Loucy (cell line): ENCODE data around the gene PAPOLB.

ENCODE experiments used
- H2AFZ ChIP-seq: fragments of 200-600 bp; sonication (generic); 2 replicates; pipeline ENCODE4 v1.6.0; 2016; ENCODE audit warnings: antibody characterized with exemption, mild to moderate bottlenecking, low read length, moderate library complexity
- H3F3A ChIP-seq: fragments of 200-600 bp; 2 replicates; pipeline ENCODE4 v1.6.0; 2016; ENCODE audit warnings: antibody characterized with exemption, low read depth, mild to moderate bottlenecking
- H3K27me3 ChIP-seq: fragments of 200-600 bp; sonication (generic); 2 replicates; pipeline ENCODE4 v1.6.1; 2014; ENCODE audit warnings: low read length, mild to moderate bottlenecking; ENCODE audit not compliant: insufficient read depth, poor library complexity, severe bottlenecking
- H3K36me3 ChIP-seq: fragments of 200-600 bp; sonication (generic); 2 replicates; pipeline ENCODE4 v1.6.1; 2016; ENCODE audit warnings: low read length; ENCODE audit not compliant: insufficient read depth
- H3K4me1 ChIP-seq: fragments of 200-600 bp; sonication (generic); 2 replicates; pipeline ENCODE4 v1.5.1; 2014; ENCODE audit warnings: low read length, mild to moderate bottlenecking; ENCODE audit not compliant: insufficient read depth, poor library complexity, severe bottlenecking
- H3K4me2 ChIP-seq: fragments of 200-600 bp; sonication (generic); 2 replicates; pipeline ENCODE4 v1.6.0; 2014; ENCODE audit warnings: antibody characterized with exemption, low read length, low read depth, mild to moderate bottlenecking; ENCODE audit not compliant: poor library complexity, severe bottlenecking
- H3K4me3 ChIP-seq: fragments of 200-600 bp; sonication (generic); 2 replicates; pipeline ENCODE4 v1.5.1; 2014; ENCODE audit warnings: low read length, mild to moderate bottlenecking, mixed read lengths; ENCODE audit not compliant: poor library complexity, severe bottlenecking
- H3K79me2 ChIP-seq: fragments of 200-600 bp; sonication (generic); 2 replicates; pipeline ENCODE4 v1.6.1; 2014; ENCODE audit warnings: low read length; ENCODE audit not compliant: insufficient read depth
- H3K9ac ChIP-seq: fragments of 200-600 bp; sonication (generic); 2 replicates; pipeline ENCODE4 v1.6.0; 2014; ENCODE audit warnings: mild to moderate bottlenecking, low read depth, low read length, moderate library complexity; ENCODE audit not compliant: poor library complexity, severe bottlenecking
- H3K9me2 ChIP-seq: fragments of 200-600 bp; sonication (generic); replicated peaks from 2 replicates; pipeline ENCODE4 v1.6.1; 2016; ENCODE audit warnings: low read depth, low read length, mixed read lengths
- H3K9me3 ChIP-seq: fragments of 200-600 bp; sonication (generic); 2 replicates; pipeline ENCODE4 v1.6.1; 2014; ENCODE audit warnings: mild to moderate bottlenecking, antibody characterized with exemption, low read length, low read depth; ENCODE audit not compliant: insufficient read depth
- H4K20me1 ChIP-seq: fragments of 200-600 bp; sonication (generic); 2 replicates; pipeline ENCODE4 v1.6.0; 2014; ENCODE audit warnings: antibody characterized with exemption, low read length, mild to moderate bottlenecking; ENCODE audit not compliant: insufficient read depth, poor library complexity, severe bottlenecking
- EZH2phosphoT487 ChIP-seq: fragments of 200-600 bp; IDR thresholded peaks from 2 replicates; pipeline ENCODE4 v1.6.1; 2018; ENCODE audit warnings: antibody characterized with exemption, mild to moderate bottlenecking, moderate library complexity, borderline replicate concordance
- TF ChIP-seq, protein P1 (sequence below): fragments of 200-600 bp; sonication (generic); conservative IDR thresholded peaks from 2 replicates; pipeline ENCODE4 v1.5.1; 2014; ENCODE audit warnings: mild to moderate bottlenecking, antibody characterized with exemption, low read length

PAPOLB gene

DNA sequence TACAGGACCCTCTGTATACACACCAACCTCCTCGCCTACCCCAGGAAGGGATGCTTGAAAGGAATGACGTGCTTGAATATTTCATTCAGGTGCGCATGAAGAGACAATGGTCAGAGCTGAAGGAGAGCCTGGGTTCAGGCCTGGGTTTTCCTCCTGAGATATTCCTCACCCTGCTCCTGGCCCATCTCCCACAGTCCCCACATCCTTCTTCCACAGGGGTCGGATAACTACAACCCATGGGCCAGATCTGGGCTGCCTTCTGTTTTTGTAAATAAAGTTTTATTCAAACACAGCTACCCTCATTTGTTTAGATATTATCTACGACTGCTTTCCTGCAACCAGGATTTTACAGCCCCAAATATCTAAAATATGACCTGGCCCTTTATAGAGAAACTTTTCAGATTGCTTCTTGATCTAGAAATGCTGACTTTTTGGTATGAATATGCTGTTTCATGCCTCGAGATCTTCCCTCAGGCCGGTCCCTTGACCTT, 23.5 kb upstream of the PAPOLB start:
- Histone ChIP-seq H3F3A (no peaks in the 10 kb centered on the region), H3K9ac (no peak overlapping the region), H3K79me2 (no peaks in the 10 kb centered on the region), H3K4me2 (no peak overlapping the region), H3K36me3 (no peaks in the 10 kb centered on the region), H4K20me1 (no peaks in the 10 kb centered on the region), H3K9me2 (no peaks in the 10 kb centered on the region), H3K27me3 (no peaks in the 10 kb centered on the region), H3K4me1 (no peaks in the 10 kb centered on the region), H2AFZ (no peak overlapping the region), H3K9me3 (no peaks in the 10 kb centered on the region), H3K4me3 (no peak overlapping the region)
- TF ChIP-seq, protein P1, sequence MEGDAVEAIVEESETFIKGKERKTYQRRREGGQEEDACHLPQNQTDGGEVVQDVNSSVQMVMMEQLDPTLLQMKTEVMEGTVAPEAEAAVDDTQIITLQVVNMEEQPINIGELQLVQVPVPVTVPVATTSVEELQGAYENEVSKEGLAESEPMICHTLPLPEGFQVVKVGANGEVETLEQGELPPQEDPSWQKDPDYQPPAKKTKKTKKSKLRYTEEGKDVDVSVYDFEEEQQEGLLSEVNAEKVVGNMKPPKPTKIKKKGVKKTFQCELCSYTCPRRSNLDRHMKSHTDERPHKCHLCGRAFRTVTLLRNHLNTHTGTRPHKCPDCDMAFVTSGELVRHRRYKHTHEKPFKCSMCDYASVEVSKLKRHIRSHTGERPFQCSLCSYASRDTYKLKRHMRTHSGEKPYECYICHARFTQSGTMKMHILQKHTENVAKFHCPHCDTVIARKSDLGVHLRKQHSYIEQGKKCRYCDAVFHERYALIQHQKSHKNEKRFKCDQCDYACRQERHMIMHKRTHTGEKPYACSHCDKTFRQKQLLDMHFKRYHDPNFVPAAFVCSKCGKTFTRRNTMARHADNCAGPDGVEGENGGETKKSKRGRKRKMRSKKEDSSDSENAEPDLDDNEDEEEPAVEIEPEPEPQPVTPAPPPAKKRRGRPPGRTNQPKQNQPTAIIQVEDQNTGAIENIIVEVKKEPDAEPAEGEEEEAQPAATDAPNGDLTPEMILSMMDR: no peak

DNA sequence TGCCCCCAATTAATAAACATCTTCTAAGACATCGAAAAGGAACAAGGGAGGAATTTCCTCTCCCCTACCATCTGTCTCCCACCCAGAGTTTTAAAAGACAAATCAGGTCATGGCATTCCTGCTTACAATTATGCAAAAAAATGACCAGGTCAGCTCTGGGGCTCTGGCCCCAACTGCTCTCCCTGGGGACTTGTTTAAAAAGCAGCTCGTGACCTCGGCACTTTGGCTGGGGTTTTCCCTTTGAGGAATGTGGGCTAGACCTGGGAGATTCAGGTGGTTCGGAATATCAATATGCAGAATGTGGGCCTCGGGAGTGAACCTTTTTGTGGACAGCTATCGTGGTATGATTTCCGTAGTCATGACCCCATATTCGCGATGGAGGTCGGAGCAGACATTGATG, 22.3 kb upstream of the PAPOLB start:
- Histone ChIP-seq H2AFZ (no peak overlapping the region), H3K4me2 (no peak overlapping the region)

DNA sequence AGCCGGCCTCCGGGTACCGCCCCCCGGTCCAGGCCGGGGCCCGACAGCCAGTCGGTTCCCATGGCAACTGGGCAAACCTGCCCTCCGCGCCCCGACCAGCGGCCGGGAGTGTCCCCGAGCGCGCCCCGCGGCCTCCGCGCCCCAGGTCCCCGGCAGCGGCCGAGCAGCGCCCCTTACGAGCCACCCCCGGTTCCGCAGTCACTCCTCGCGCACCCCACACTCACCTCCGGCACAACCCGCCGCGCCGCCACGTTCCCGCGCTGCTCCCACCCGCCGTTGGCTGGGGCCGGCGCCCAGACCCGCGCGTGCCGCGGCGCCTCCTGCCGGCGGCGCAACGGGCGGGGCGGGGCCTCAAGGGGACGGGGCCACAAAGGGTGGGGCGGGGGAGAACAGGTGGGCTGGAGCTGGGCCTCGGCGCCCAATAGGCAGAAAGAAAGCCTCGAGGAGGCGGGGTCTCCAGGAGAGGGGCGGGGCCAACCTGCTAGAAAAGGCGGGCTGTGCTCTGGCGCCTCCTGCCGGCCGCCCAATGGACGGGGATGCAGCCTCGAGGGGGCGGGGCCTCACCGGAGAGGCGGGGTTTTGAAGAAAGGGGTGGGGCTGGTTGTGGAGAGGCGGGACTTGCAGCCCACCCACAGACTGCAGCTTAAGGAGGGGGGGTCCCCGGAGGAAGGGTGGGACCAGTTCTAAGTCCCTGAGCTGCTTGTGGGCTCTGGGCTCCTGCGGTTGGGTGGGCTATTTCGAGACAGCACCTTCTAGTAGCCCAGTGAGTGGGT, 21.7 kb upstream of the PAPOLB start, which contains the start of gene RADIL:
Gene RADIL (minus strand): TSS at position 345 of the 773 bp plus-strand sequence. CDS start 5,577 bp downstream, outside the sequence.
- Histone ChIP-seq H3K4me1 (no peaks in the 10 kb centered on the region), H3K79me2 (no peaks in the 10 kb centered on the region), H3K4me3 (no peak within 1 kb of the TSS), H3K4me2 (no peak within 1 kb of the TSS), H3K9me2 (no peaks in the 10 kb centered on the region), H3K36me3 (no peaks in the 10 kb centered on the region), H3K9ac (no peak within 1 kb of the TSS), H4K20me1 (no peaks in the 10 kb centered on the region), H3K27me3 (no peaks in the 10 kb centered on the region), H2AFZ (no peak within 1 kb of the TSS), H3F3A (no peaks in the 10 kb centered on the region), H3K9me3 (no peaks in the 10 kb centered on the region)
- TF ChIP-seq, protein P1: no peak
- TF ChIP-seq EZH2phosphoT487: no peak

More for the DNA sequence above, 22.3 kb upstream of the PAPOLB start:
- H4K20me1 ChIP-seq: no peaks in the 10 kb centered on the region
- H3K4me3 ChIP-seq: no peak overlapping the region
- no peaks in the 10 kb centered on the region for H3F3A ChIP-seq
- H3K79me2 ChIP-seq: no peaks in the 10 kb centered on the region
- no peak for TF ChIP-seq EZH2phosphoT487
- TF ChIP-seq, protein P1: no peak
- H3K36me3 ChIP-seq: no peaks in the 10 kb centered on the region
- no peak overlapping the region for H3K9ac ChIP-seq
- no peaks in the 10 kb centered on the region for H3K27me3 ChIP-seq
- no peaks in the 10 kb centered on the region for H3K4me1 ChIP-seq
- H3K9me3 ChIP-seq: no peaks in the 10 kb centered on the region
- no peaks in the 10 kb centered on the region for H3K9me2 ChIP-seq
